B cell (primary cell): ENCODE data around the gene ZSWIM6.

Source experiments
- CTCF ChIP-seq: fragments of 200-600 bp; IDR thresholded peaks from one replicate; pipeline ENCODE4 v1.8.0; 2022; ENCODE audit warnings: antibody characterized with exemption, mild to moderate bottlenecking
- EZH2 ChIP-seq: IDR thresholded peaks from 2 replicates; pipeline ENCODE4 v1.6.1; 2012; ENCODE audit warnings: borderline replicate concordance, low read depth, mild to moderate bottlenecking, moderate library complexity, low read length; ENCODE audit not compliant: insufficient read depth, poor library complexity, severe bottlenecking

GRCh38 chr5:61304590-61305381 is 27.3 kb upstream of the ZSWIM6 start:
- TF ChIP-seq CTCF = no peak
- TF ChIP-seq EZH2 = no peak
